Measurements from ENCODE around the gene IRS2. TPM values are rescaled to one million over a fixed set of nuclear protein-coding genes. Genes with fewer than 3 reads are reported as not detected.

The IRS2 gene
- total and polyA plus RNA-seq, 9 donors: 14.6 to 40.9 (median 26.6) TPM

GRCh38 chr13:109769275-109769674 is 17.1 kb downstream of the IRS2 start:
- H3K27me3 ChIP-seq: no peaks in the 10 kb centered on the region
- intact Hi-C loops (cut with DNase I): no loop called here
- H3K36me3 ChIP-seq: no peaks in the 10 kb centered on the region
- no peak overlapping the region for H3K4me3 ChIP-seq
- H3K4me1 ChIP-seq (ENCODE audit: insufficient read depth): peaks cover 24% of the 10 kb centered on the region
- no peak overlapping the region for H3K27ac ChIP-seq
- WGBS, 3 donors: 76 to 87% (median 78%) methylated on average over 4 of the region's 4 CpGs
- DNase-seq: no peak
- no peaks in the 10 kb centered on the region for H3K9me3 ChIP-seq
- TF ChIP-seq POLR2A (IDR thresholded peaks at IDR 0.05) (no peak), EP300 (IDR thresholded peaks at IDR 0.05) (no peak)
- TF ChIP-seq, protein P1, sequence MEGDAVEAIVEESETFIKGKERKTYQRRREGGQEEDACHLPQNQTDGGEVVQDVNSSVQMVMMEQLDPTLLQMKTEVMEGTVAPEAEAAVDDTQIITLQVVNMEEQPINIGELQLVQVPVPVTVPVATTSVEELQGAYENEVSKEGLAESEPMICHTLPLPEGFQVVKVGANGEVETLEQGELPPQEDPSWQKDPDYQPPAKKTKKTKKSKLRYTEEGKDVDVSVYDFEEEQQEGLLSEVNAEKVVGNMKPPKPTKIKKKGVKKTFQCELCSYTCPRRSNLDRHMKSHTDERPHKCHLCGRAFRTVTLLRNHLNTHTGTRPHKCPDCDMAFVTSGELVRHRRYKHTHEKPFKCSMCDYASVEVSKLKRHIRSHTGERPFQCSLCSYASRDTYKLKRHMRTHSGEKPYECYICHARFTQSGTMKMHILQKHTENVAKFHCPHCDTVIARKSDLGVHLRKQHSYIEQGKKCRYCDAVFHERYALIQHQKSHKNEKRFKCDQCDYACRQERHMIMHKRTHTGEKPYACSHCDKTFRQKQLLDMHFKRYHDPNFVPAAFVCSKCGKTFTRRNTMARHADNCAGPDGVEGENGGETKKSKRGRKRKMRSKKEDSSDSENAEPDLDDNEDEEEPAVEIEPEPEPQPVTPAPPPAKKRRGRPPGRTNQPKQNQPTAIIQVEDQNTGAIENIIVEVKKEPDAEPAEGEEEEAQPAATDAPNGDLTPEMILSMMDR (IDR thresholded peaks at IDR 0.05): no peak

- Histone ChIP-seq H3K4me3 (no peak overlapping the region), H3K4me1 (ENCODE audit: insufficient read depth) (peaks cover 26% of the 10 kb centered on the region), H3K27ac (no peak overlapping the region), H3K9me3 (no peaks in the 10 kb centered on the region), H3K27me3 (no peaks in the 10 kb centered on the region), H3K36me3 (no peaks in the 10 kb centered on the region)
- no peak for DNase-seq
- TF ChIP-seq, protein P1 (IDR thresholded peaks at IDR 0.05): no peak
- no peak for TF ChIP-seq POLR2A (IDR thresholded peaks at IDR 0.05)
- TF ChIP-seq EP300 (IDR thresholded peaks at IDR 0.05): no peak
- 95 to 96% (median 95%) methylated on average over 10 of the region's 10 CpGs for WGBS, 3 donors
- intact Hi-C loops (cut with DNase I): no loop called here
These were observed 17.8 kb downstream of the IRS2 start for GRCh38 chr13:109768616-109769015.

DNA sequence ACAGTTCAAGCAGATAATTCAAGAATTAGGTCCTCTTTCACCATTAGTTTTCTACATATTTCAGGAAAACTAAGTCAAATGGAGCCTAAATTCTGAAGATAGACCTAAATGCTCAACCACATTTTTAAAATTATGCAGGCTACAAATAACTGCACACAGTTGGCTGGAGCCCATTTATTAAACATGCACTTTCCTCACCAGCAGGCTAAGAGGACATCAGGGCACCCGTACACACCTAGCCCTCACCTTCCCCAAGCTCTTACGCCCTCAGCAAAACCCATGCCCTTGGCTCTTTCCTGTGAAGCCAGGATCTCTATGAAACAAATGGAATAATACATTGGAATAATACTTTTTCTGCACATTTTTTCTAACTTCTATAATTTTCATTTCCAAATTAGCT is 18.2 kb downstream of the IRS2 start:
- Histone ChIP-seq H3K36me3 (no peaks in the 10 kb centered on the region), H3K27ac (no peak overlapping the region), H3K4me1 (ENCODE audit: insufficient read depth) (peaks cover 26% of the 10 kb centered on the region), H3K27me3 (no peaks in the 10 kb centered on the region), H3K4me3 (no peak overlapping the region), H3K9me3 (no peaks in the 10 kb centered on the region)
- no peak for TF ChIP-seq EP300 (IDR thresholded peaks at IDR 0.05)
- no peak for TF ChIP-seq POLR2A (IDR thresholded peaks at IDR 0.05)
- TF ChIP-seq, protein P1 (IDR thresholded peaks at IDR 0.05): no peak
- 94 to 99% (median 97%) methylated on average over 2 of the region's 2 CpGs for WGBS, 3 donors
- intact Hi-C loops (cut with DNase I): no loop called here
- no peak for DNase-seq

GRCh38 chr13:109767023-109767422 is 19.4 kb downstream of the IRS2 start:
- H3K4me1 ChIP-seq (ENCODE audit: insufficient read depth): peaks cover 24% of the 10 kb centered on the region
- DNase-seq: no peak

More at GRCh38 chr13:109767023-109767422, 19.4 kb downstream of the IRS2 start:
- H3K27ac ChIP-seq: no peak overlapping the region
- TF ChIP-seq POLR2A (IDR thresholded peaks at IDR 0.05) (no peak), EP300 (IDR thresholded peaks at IDR 0.05) (no peak)
- TF ChIP-seq, protein P1 (IDR thresholded peaks at IDR 0.05): no peak
- H3K27me3 ChIP-seq: no peaks in the 10 kb centered on the region
- H3K4me3 ChIP-seq: no peak overlapping the region
- H3K36me3 ChIP-seq: no peaks in the 10 kb centered on the region
- H3K9me3 ChIP-seq: no peaks in the 10 kb centered on the region
- intact Hi-C loops (cut with DNase I): no loop called here
- WGBS, 3 donors: 66 to 72% (median 72%) methylated on average over 5 of the region's 5 CpGs
